ENCODE measurements around the gene IFRD1.

The IFRD1 gene

DNA sequence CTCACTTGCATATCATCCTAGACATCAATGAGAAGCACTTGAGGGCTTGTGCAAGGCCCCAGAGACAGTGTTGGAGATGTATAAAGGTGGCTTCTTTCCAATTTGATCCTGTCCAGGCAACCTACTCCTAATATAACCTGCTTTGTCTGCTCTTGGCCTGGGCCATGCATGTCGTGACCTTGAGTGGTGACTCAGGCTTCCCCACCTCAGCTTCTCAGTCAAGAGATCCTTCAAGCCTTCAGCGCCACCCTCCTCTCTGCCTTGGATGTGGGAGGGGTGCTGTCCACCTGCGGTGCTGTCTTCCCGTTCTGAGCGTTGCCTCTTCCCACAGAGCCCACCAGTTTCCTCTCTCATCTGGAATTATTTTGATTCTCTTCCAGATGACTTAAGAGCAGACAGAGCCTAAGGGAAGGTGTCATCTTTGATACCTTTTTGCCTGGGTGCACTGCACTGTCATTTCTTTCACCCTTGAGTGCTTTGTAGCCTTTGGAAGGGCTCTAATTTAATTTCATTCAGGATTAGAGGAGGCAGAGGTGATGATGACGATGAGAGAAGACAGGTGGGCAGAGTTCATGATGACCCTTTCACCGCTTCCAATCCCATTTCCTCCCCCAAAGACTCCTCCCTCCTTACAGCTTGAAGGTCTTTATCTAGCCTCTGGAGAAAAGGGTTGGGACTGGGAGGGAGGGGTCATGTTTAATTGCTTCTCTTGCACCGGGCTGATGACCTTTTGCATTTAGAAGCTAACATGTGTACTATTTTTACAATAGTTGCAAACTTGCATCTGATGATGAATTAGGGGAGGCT, 37.4 kb downstream of the IFRD1 start:
- no peaks in the 10 kb centered on the region for H3K9me3 ChIP-seq (ENCODE audit: insufficient read depth, low read depth, low read length)
- H3K9ac ChIP-seq (ENCODE audit: low read depth, low read length, poor library complexity, severe bottlenecking): no peak overlapping the region
- no peaks in the 10 kb centered on the region for H3F3A ChIP-seq (ENCODE audit: low read depth)
- no peak overlapping the region for H3K4me3 ChIP-seq (ENCODE audit: low read length, poor library complexity, severe bottlenecking)
- peaks cover 6% of the 10 kb centered on the region for H3K4me1 ChIP-seq (ENCODE audit: insufficient read depth, low read length, poor library complexity, severe bottlenecking)
- H3K9me2 ChIP-seq (replicated peaks; ENCODE audit: low read depth, low read length): no peaks in the 10 kb centered on the region
- H3K36me3 ChIP-seq (ENCODE audit: insufficient read depth, low read length): no peaks in the 10 kb centered on the region
- no peak overlapping the region for H2AFZ ChIP-seq (ENCODE audit: low read length)
- no peaks in the 10 kb centered on the region for H3K79me2 ChIP-seq (ENCODE audit: insufficient read depth, low read length)
- TF ChIP-seq EZH2phosphoT487 (IDR thresholded peaks at IDR 0.05; ENCODE audit: borderline replicate concordance): no peak
- TF ChIP-seq, protein P1, sequence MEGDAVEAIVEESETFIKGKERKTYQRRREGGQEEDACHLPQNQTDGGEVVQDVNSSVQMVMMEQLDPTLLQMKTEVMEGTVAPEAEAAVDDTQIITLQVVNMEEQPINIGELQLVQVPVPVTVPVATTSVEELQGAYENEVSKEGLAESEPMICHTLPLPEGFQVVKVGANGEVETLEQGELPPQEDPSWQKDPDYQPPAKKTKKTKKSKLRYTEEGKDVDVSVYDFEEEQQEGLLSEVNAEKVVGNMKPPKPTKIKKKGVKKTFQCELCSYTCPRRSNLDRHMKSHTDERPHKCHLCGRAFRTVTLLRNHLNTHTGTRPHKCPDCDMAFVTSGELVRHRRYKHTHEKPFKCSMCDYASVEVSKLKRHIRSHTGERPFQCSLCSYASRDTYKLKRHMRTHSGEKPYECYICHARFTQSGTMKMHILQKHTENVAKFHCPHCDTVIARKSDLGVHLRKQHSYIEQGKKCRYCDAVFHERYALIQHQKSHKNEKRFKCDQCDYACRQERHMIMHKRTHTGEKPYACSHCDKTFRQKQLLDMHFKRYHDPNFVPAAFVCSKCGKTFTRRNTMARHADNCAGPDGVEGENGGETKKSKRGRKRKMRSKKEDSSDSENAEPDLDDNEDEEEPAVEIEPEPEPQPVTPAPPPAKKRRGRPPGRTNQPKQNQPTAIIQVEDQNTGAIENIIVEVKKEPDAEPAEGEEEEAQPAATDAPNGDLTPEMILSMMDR (conservative IDR thresholded peaks at IDR 0.05; ENCODE audit: low read length): no peak
- H3K27me3 ChIP-seq (ENCODE audit: insufficient read depth, low read length, poor library complexity, severe bottlenecking): no peaks in the 10 kb centered on the region
- no peak overlapping the region for H3K4me2 ChIP-seq (ENCODE audit: low read depth, low read length, poor library complexity, severe bottlenecking)
- no peaks in the 10 kb centered on the region for H4K20me1 ChIP-seq (ENCODE audit: insufficient read depth, low read length, poor library complexity, severe bottlenecking)

DNA sequence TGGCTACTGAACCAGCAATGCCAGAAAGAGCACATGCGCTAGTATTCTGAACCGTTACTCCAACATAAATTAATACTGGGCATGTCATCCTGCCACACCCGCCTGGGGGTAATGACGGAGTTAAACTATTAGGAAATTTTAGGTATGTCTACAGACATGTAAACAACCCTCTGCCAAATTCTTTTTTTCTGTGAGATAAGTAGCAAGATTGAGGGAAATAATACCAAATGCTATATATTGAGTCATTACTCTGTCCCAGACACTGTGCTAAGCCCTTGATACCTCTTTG, 37.9 kb downstream of the IFRD1 start:
- H3K9me3 ChIP-seq (ENCODE audit: insufficient read depth, low read depth, low read length): no peaks in the 10 kb centered on the region
- H3K9me2 ChIP-seq (replicated peaks; ENCODE audit: low read depth, low read length): no peaks in the 10 kb centered on the region
- no peak overlapping the region for H3K9ac ChIP-seq (ENCODE audit: low read depth, low read length, poor library complexity, severe bottlenecking)
- H3K79me2 ChIP-seq (ENCODE audit: insufficient read depth, low read length): no peaks in the 10 kb centered on the region
- no peaks in the 10 kb centered on the region for H3K27me3 ChIP-seq (ENCODE audit: insufficient read depth, low read length, poor library complexity, severe bottlenecking)
- H3K36me3 ChIP-seq (ENCODE audit: insufficient read depth, low read length): no peaks in the 10 kb centered on the region
- no peaks in the 10 kb centered on the region for H3F3A ChIP-seq (ENCODE audit: low read depth)
- H2AFZ ChIP-seq (ENCODE audit: low read length): no peak overlapping the region
- H3K4me3 ChIP-seq (ENCODE audit: low read length, poor library complexity, severe bottlenecking): no peak overlapping the region
- H4K20me1 ChIP-seq (ENCODE audit: insufficient read depth, low read length, poor library complexity, severe bottlenecking): no peaks in the 10 kb centered on the region
- H3K4me2 ChIP-seq (ENCODE audit: low read depth, low read length, poor library complexity, severe bottlenecking): no peak overlapping the region
- peaks cover 6% of the 10 kb centered on the region for H3K4me1 ChIP-seq (ENCODE audit: insufficient read depth, low read length, poor library complexity, severe bottlenecking)
- TF ChIP-seq, protein P1 (conservative IDR thresholded peaks at IDR 0.05; ENCODE audit: low read length): no peak
- no peak for TF ChIP-seq EZH2phosphoT487 (IDR thresholded peaks at IDR 0.05; ENCODE audit: borderline replicate concordance)

DNA sequence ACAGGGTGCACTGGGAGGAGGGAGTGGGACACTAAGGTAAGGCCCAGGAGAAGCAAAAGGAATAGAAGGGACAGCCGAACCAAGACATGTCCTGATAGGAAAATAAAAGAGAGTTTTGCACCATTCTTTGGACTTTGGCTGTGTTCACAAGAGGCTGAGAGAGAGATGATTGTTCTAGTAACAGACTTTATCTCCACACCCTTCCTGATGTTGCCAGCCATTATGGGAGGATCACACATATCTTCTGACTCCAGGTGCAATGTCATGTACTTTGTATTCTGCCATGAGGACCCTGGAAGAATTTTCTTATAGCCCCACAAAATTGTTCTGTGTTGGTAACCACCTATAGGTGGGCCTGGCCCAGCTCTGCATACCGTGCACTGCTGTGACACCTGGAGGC, 41.9 kb downstream of the IFRD1 start:
- H4K20me1 ChIP-seq (ENCODE audit: insufficient read depth, low read length, poor library complexity, severe bottlenecking): no peaks in the 10 kb centered on the region
- H3F3A ChIP-seq (ENCODE audit: low read depth): no peaks in the 10 kb centered on the region
- no peaks in the 10 kb centered on the region for H3K27me3 ChIP-seq (ENCODE audit: insufficient read depth, low read length, poor library complexity, severe bottlenecking)
- H3K4me1 ChIP-seq (ENCODE audit: insufficient read depth, low read length, poor library complexity, severe bottlenecking): no peaks in the 10 kb centered on the region
- H3K36me3 ChIP-seq (ENCODE audit: insufficient read depth, low read length): no peaks in the 10 kb centered on the region
- no peaks in the 10 kb centered on the region for H3K9me3 ChIP-seq (ENCODE audit: insufficient read depth, low read depth, low read length)
- H3K79me2 ChIP-seq (ENCODE audit: insufficient read depth, low read length): no peaks in the 10 kb centered on the region
- TF ChIP-seq, protein P1 (conservative IDR thresholded peaks at IDR 0.05; ENCODE audit: low read length): no peak
- TF ChIP-seq EZH2phosphoT487 (IDR thresholded peaks at IDR 0.05; ENCODE audit: borderline replicate concordance): no peak
- H2AFZ ChIP-seq (ENCODE audit: low read length): no peak overlapping the region
- no peak overlapping the region for H3K4me3 ChIP-seq (ENCODE audit: low read length, poor library complexity, severe bottlenecking)
- no peak overlapping the region for H3K4me2 ChIP-seq (ENCODE audit: low read depth, low read length, poor library complexity, severe bottlenecking)
- no peaks in the 10 kb centered on the region for H3K9me2 ChIP-seq (replicated peaks; ENCODE audit: low read depth, low read length)
- no peak overlapping the region for H3K9ac ChIP-seq (ENCODE audit: low read depth, low read length, poor library complexity, severe bottlenecking)

All from Loucy (cell line).